A549 treated with CpdA at 1 μM for 4 hours (cell line): ENCODE measurements around the gene C12orf56. TPM values are rescaled to one million over a fixed set of nuclear protein-coding genes. Genes with fewer than 3 reads are reported as not detected.

Experiments used
- total RNA-seq: library from RNA; stranded (reverse); fragments of 200-300 nt; extraction: Qiagen RNA extraction; gene quantifications from 5 replicates; pipeline ENCODE4 v1.2.3, GENCODE V29; 2022; ENCODE audit warnings: low read depth

The C12orf56 gene, protein sequence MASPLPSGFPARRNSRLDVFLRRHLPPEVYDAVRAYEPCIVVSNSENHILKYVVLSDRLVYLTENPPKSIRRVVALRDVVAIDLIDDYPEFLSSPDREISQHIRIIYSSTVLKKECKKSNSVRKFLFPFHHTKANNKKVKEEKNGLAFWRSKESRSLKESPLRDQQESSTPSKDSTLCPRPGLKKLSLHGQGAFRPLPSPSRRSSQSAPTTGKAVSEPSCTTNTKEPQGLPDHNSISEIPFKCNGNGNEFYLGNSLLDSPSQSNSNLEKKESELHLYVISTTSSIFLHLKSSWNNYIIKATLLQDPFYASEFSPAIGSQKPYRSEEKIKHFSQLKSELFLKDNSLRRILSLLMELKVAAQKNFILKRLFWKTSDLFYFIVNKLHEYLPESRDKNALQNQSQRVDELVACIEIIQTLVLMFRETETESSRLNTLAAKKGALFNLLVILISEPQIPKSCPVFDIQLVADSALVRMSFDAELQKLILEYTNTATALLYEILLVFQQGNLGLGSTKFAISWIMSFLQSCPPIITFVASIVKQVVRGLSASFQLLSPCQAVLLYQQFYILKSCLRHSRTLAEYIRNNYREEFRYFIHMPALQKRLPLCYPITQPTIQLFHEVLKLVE
- 0.03 to 0.30 TPM (median 0.15 TPM) in 4 of 5 replicates, not detected in the other for total RNA-seq

DNA sequence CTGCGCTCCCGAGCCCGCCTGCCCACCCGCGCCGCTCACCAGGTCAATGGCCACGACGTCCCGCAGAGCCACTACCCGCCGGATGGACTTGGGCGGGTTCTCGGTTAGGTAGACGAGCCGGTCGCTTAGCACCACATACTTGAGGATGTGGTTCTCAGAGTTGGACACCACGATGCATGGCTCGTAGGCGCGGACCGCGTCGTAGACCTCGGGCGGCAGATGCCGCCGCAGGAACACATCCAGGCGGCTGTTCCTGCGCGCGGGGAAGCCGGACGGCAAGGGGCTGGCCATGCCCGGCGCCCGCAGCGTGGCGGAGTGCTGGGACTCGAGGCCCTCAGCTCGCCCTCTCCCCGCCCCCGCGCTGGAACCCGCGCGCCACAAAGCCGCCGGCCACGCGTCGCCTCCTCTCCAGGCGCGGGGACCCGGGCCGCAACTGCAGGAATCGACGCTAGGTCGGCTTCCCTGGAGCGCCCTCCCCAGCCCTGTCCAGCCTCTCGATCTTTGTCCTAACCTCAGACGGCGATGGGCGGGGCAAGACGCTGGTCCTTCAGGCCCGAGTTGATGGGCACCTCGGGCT is at the start of gene C12orf56:
Gene C12orf56 (minus strand): TSS at position 484 of the 577 bp plus-strand sequence. CDS start 193 bp downstream, at position 291.

DNA sequence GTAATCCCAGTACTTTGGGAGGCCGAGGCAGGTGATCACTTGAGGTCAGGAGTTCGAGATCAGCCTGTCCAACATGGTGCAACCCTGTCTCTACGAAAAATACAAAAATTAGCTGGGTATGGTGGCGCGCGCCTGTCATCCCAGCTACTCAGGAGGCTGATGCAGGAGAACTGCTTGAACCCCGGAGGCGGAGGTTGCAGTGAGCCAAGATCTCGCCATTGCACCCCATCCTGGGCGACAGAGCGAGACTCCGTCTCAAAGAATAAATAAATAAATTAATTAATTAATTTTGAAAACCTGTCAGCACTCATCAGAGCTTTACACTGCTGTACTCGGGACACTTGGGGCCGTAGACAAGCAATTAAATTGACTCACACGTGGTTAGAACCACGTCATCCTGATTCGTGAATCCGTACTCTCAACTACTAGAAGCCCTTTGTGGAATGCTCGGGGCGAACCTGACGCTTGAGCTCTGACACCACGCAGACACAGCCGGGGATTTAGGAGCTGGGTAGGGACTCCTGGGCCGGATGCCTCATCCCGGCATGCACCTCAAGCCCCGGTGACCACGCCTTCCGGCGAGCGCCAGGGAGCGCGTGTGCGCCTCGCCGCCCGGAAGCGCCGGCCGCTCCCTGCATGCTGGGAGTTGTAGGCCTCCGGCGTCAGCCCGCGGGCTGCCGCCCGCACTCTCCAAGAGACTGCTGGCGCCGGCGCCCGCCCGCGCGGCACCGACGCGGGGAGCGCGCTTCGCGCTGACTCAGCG is 13.3 kb upstream of the C12orf56 start, which contains the start of gene XPOT:
Gene XPOT (plus strand): TSS at position 686 of the 763 bp plus-strand sequence. CDS start 5,644 bp downstream, outside the sequence.

DNA sequence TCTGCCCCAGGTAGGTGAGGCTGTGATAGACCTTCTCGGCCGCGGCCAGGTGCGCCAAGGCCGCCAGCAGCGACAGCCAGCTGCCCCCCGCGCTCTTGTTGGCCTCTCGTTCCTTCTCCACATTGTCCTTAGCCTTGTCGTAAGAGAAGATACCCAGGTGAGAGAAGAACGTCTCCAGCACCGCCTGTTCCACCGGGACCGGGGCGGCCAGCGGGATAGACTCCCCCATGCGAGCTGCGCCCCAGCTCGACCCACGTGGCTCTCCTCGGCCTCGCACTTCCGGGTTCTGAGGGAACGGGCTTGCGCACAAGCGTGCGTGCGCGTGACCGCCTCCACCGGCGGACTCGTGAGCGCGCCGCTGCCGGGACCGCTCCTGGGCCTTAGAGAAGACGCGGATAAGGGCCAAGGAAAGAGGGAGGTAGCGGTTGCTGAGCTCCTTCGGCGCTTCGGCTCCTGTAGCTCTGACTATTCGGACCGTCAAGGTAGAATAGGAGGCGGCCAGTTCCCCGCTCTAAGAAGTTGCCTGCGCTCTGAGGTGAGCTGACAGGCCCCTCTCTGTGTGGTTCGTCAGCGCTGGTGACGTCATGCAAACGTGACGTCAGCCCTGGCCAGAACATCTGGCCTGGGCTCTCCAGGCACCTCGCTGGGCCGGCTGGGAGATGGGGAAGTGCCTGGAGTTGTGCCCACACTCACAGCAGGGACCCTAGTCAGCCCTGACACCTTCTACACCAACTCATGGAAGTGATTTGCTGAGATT is 168.4 kb downstream of the C12orf56 start, which contains the start of gene KICS2:
Gene KICS2 (minus strand): TSS at position 288 of the 757 bp plus-strand sequence. CDS start 59 bp downstream, at position 229.

Other genes starting within 250 kb of the C12orf56 start
- gene KICS2, start 168.5 kb downstream of the C12orf56 start, total RNA-seq, result 7.1 to 8.1 TPM (median 7.5 TPM) in 5 replicates
- gene XPOT, start 13.6 kb upstream of the C12orf56 start, total RNA-seq, result 51.7 to 56.2 TPM (median 53.2 TPM) in 5 replicates
- gene TBK1, start 61.4 kb upstream of the C12orf56 start, total RNA-seq, result 23.9 to 29.9 TPM (median 25.2 TPM) in 5 replicates
- 29.7 to 34.9 TPM (median 32.5 TPM) in 5 replicates for gene RASSF3, start 219.7 kb upstream of the C12orf56 start, total RNA-seq